ENCODE results near the gene CD164L2. TPM values are rescaled to one million over a fixed set of nuclear protein-coding genes. Genes with fewer than 3 reads are reported as not detected.

Gene CD164L2
- total RNA-seq, 1 experiment from 2014 or later, result not detected

DNA sequence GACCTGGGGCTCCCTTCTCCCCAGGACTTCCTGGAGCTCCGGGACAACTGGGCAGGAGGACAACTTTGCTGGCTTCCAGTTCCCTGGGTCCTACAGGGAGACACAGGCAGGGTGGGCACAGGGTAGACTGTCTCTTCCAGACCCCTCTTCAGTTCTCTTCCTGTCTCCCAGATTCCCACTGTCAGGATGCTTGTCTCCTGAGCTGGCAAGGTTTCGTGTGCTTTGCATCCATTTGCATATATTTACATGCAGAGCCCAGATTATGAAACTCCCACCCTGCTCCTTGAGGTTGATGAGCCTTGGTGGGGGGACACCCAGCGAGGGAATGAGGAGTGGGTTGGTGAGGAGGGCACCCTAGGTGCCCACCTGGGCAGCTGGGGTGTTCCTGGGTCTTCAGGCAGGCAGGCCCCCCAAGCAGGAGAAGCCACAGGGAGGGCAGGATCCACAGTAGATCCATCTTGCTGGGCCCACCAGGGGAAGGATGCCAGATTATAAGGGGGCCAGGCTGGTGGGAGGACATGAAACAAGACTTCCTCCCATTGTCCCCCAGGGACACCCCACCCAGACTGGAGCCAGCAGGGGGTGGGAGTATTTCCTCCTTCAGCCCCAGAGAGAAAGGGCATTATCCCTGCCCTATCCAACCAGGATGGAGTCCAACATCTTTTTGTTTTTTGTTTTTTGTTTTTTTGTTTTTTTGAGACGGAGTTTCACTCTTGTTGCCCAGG is 8.6 kb downstream of the CD164L2 start, which contains the start of gene FCN3:
TSS of gene FCN3 (minus strand) at position 463 of the 725 bp plus-strand sequence. CDS start at position 457, 6 bp downstream.
- DNase-seq, result no peak
- Mint-ChIP-seq H3K36me3 (ENCODE audit: insufficient read depth, unreplicated experiment) (no peaks in the 10 kb centered on the region), H3K4me3 (ENCODE audit: unreplicated experiment) (no peak within 1 kb of the TSS), H3K27ac (ENCODE audit: unreplicated experiment) (no peak within 1 kb of the TSS), H3K27me3 (ENCODE audit: insufficient read depth, unreplicated experiment) (no peaks in the 10 kb centered on the region), H3K9me3 (ENCODE audit: unreplicated experiment) (no peaks in the 10 kb centered on the region), H3K4me1 (ENCODE audit: low read depth, unreplicated experiment) (no peaks in the 10 kb centered on the region)
- intact Hi-C loops (cut with micrococcal nuclease; ENCODE audit: unreplicated experiment), result no loop called here
- ChIA-PET POLR2A (no interaction called here), CTCF (interaction anchor here (0.6 kb wide), 1 partner anchor 122 kb away, joined by 3 read pairs; no protein-coding TSS in a partner anchor)
- no TSS peak for BruUV-seq (replicated peaks)
- no peaks in the 10 kb centered on the region for H3K9me3 ChIP-seq
- H3K27me3 ChIP-seq (replicated peaks; ENCODE audit: control insufficient read depth, insufficient read depth, low read length), result no peaks in the 10 kb centered on the region
- H3K4me3 ChIP-seq (ENCODE audit: low read depth, low read length), result no peak within 1 kb of the TSS
- no peaks in the 10 kb centered on the region for H3K36me3 ChIP-seq (ENCODE audit: control insufficient read depth, insufficient read depth, low read length)
- TF ChIP-seq, protein P1, sequence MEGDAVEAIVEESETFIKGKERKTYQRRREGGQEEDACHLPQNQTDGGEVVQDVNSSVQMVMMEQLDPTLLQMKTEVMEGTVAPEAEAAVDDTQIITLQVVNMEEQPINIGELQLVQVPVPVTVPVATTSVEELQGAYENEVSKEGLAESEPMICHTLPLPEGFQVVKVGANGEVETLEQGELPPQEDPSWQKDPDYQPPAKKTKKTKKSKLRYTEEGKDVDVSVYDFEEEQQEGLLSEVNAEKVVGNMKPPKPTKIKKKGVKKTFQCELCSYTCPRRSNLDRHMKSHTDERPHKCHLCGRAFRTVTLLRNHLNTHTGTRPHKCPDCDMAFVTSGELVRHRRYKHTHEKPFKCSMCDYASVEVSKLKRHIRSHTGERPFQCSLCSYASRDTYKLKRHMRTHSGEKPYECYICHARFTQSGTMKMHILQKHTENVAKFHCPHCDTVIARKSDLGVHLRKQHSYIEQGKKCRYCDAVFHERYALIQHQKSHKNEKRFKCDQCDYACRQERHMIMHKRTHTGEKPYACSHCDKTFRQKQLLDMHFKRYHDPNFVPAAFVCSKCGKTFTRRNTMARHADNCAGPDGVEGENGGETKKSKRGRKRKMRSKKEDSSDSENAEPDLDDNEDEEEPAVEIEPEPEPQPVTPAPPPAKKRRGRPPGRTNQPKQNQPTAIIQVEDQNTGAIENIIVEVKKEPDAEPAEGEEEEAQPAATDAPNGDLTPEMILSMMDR (IDR thresholded peaks at IDR 0.05; ENCODE audit: insufficient read depth in 1 of 2, low read depth in 1 of 2, low read length in 1 of 2, severe bottlenecking in 1 of 2, unreplicated experiment in 1 of 2), result no peak
- H3K4me1 ChIP-seq, result no peaks in the 10 kb centered on the region

DNA sequence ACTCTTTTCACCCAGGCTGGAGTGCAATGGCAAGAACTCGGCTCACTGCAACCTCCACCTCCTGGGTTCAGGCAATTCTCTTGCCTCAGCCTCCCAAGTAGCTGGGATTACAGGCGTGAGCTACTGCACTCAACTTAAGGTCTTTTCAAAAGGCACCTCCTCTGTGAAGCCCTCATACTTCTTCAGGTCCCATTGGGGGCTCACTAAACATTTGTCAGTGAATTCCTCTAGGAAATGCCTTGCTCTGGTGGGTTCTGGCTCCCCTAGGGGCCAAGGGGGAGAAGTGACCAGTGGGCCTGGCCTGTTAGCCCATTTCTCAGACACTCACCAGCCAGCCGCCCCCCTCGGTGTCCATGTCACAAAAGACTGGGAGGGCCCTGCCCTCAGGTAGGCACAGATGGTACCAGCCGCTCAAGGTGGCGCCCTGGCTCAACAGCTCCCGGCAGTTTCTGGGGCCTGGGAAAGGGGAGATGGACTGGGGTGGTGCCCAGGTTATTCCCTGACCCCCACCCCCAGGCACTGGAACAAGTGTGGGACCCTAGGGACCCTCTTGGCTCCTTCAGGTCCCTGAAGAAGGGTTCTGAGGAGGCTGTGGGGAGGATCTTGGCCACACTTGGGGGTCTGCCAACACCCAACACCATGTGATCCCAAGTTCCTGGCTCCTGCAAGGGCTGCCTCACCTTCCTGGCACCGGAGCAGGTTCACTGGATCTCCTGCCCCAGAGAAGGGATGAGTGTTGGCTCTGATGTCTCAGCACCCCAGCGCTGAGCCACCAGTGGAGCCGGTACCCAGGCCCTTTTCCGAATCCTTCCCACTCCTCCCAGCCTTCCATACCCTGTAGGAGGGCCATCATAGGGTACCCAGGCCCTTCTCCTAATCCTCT is 10.1 kb downstream of the CD164L2 start:
- BruUV-seq (replicated peaks), result no TSS peak
- no peak for DNase-seq
- H3K9me3 Mint-ChIP-seq (ENCODE audit: unreplicated experiment), result no peaks in the 10 kb centered on the region
- no peak overlapping the region for H3K4me3 ChIP-seq (ENCODE audit: low read depth, low read length)
- ChIA-PET POLR2A (no interaction called here), CTCF (interaction anchor here (0.6 to 1.6 kb wide), 4 partner anchors 15 to 76 kb away, joined by 3 to 6 read pairs (median 5); no protein-coding TSS in a partner anchor)
- H3K27me3 Mint-ChIP-seq (ENCODE audit: insufficient read depth, unreplicated experiment), result no peaks in the 10 kb centered on the region
- no peaks in the 10 kb centered on the region for H3K36me3 Mint-ChIP-seq (ENCODE audit: insufficient read depth, unreplicated experiment)
- H3K27me3 ChIP-seq (replicated peaks; ENCODE audit: control insufficient read depth, insufficient read depth, low read length), result no peaks in the 10 kb centered on the region
- intact Hi-C loops (cut with micrococcal nuclease; ENCODE audit: unreplicated experiment), result no loop called here
- no peaks in the 10 kb centered on the region for H3K36me3 ChIP-seq (ENCODE audit: control insufficient read depth, insufficient read depth, low read length)
- H3K4me1 Mint-ChIP-seq (ENCODE audit: low read depth, unreplicated experiment), result no peaks in the 10 kb centered on the region
- no peaks in the 10 kb centered on the region for H3K9me3 ChIP-seq
- H3K27ac Mint-ChIP-seq (ENCODE audit: unreplicated experiment), result no peak overlapping the region
- TF ChIP-seq, protein P1 (IDR thresholded peaks at IDR 0.05; ENCODE audit: insufficient read depth in 1 of 2, low read depth in 1 of 2, low read length in 1 of 2, severe bottlenecking in 1 of 2, unreplicated experiment in 1 of 2), result no peak
- H3K4me3 Mint-ChIP-seq (ENCODE audit: unreplicated experiment), result no peak overlapping the region
- no peaks in the 10 kb centered on the region for H3K4me1 ChIP-seq

DNA sequence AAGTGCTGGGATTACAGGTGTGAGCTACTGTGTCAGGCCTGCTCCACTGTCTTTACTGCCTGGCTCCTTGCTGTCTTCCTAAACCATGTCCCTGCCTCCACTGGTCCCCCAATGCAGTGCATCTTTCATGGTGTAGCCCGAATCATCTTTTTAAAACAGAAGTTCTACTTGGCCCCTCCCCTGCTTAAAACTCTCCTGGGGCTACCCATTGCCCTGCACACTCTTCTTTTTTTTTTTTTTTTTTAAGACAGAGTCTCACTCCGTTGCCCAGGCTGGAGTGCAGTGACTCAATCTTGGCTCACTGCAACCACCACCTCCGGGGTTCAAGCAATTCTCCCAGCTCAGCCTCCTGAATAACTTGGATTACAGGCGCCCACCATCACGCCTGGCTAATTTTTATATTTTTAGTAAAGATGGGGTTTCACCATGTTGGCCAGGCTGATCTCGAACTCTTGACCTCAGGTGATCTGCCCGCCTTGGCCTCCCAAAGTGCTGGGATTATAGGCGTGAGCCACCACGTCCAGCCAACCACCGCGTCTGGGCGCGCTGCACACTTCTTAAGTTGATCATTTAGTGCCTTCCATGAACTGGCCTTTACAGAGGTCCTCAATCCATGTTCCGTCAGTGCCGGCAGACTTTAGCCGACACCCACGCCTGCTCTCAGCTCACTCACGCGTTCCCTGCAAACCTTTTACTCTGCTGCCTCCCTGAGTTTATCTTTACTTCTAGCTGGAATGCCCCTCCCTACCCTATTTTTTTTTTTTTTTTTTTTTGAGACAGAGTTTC is 10.9 kb downstream of the CD164L2 start:
- H3K9me3 Mint-ChIP-seq (ENCODE audit: unreplicated experiment), result no peaks in the 10 kb centered on the region
- Histone ChIP-seq H3K27me3 (replicated peaks; ENCODE audit: control insufficient read depth, insufficient read depth, low read length) (no peaks in the 10 kb centered on the region), H3K36me3 (ENCODE audit: control insufficient read depth, insufficient read depth, low read length) (no peaks in the 10 kb centered on the region), H3K4me3 (ENCODE audit: low read depth, low read length) (no peak overlapping the region), H3K9me3 (no peaks in the 10 kb centered on the region), H3K4me1 (peaks cover 5% of the 10 kb centered on the region; the same call in 1 of the 2 replicates)
- POLR2A ChIA-PET, result no interaction called here
- H3K4me1 Mint-ChIP-seq (ENCODE audit: low read depth, unreplicated experiment), result no peaks in the 10 kb centered on the region
- no TSS peak for BruUV-seq (replicated peaks)
- H3K36me3 Mint-ChIP-seq (ENCODE audit: insufficient read depth, unreplicated experiment), result no peaks in the 10 kb centered on the region
- no peak overlapping the region for H3K27ac Mint-ChIP-seq (ENCODE audit: unreplicated experiment)
- DNase-seq, result no peak
- no peaks in the 10 kb centered on the region for H3K27me3 Mint-ChIP-seq (ENCODE audit: insufficient read depth, unreplicated experiment)
- TF ChIP-seq, protein P1 (IDR thresholded peaks at IDR 0.05; ENCODE audit: insufficient read depth in 1 of 2, low read depth in 1 of 2, low read length in 1 of 2, severe bottlenecking in 1 of 2, unreplicated experiment in 1 of 2), result no peak
- intact Hi-C loops (cut with micrococcal nuclease; ENCODE audit: unreplicated experiment), result no loop called here
- no peak overlapping the region for H3K4me3 Mint-ChIP-seq (ENCODE audit: unreplicated experiment)
- CTCF ChIA-PET, result interaction anchor here (0.6 to 1.6 kb wide), 4 partner anchors 14 to 76 kb away, joined by 3 to 6 read pairs (median 5); no protein-coding TSS in a partner anchor
